CD4-positive, alpha-beta T cell treated with Interleukin-2 at 100 ng/mL for 4 hours (primary cell): ENCODE measurements around the gene ARFGEF3.
"Not testable (repeated sequence)": the region's sequence is repeated elsewhere in the genome, so short reads cannot be mapped to it uniquely, and the experiment has no call there.

Experiments
- DNase-seq: peaks from one replicate; pipeline ENCODE4 v3.0.0-alpha.2; 2020; ENCODE audit warnings: low spot score

Gene ARFGEF3

DNA sequence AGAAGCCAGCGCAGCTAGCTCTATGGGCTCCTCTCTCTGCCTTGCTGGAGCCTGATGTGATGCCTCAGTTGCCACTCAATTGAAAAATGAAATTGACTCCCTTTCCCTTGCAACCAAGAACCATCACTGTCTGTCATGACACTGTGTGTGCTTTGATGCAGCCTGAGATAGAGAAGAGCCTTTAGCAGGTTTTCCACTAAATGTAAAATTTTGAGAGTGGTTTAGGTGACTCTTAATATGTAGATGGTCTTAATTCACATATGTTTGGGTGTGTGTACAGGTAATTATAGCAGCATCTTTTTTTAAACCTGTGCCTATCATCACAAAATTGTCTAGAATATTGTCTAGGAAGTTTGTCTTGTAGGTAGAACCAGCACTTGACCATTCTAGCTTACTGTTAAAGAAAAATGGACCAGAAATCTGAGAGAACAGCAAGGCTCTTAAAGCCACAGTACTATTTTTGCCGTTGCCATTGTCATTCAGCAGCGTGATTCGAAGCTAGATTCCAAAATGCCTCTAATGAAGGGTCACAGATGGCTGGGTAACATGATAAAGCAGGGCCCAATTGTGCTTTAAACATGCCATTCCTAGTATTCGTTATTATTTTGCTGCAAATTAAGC is 1.3 kb downstream of the ARFGEF3 start:
- DNase-seq: no peak

DNA sequence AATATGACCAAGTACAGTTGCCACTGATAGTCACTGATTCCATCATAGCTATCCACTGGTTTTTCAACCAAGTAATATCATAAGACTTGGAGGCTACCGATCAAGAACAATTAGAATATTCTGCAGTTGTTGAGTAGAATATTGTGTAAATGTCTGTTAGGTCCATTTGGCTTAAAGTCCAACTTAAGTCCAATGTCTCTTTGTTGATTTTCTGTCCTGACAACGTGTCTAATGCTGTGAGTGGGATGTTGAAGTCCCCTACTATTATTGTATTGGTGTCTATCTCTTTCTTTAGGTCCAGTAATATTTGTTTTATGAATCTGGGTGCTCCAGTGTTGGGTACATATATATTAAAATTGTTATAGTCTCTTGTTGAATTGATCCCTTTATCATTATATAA is 13.9 kb downstream of the ARFGEF3 start:
- no peak for DNase-seq

DNA sequence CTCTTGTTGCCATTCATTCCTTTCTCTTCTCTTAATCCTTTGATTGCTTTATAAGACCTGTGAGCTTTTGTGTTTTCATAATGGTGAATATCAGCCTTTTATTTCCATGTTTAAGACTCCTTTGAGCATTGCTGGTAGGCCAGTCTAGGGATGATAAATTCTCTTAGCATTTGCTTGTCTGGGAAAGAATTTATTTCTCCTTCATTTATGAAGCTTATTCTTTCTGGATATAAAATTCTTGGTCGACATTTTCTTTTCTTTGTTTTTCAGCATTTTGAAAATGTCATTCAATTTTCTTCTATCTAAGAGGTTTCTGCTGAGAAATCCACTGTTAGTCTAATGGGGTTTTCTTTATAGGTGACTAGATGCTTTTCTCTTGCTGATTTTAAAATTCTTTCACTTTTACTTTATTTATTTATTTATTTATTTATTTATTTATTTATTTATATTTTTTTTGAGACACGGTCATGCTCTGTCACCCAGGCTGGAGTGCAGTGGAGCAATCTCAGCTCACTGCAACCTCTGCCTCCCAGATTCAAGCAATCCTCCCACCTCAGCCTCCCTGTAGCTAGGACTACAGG is 15.0 kb downstream of the ARFGEF3 start:
- no peak for DNase-seq

DNA sequence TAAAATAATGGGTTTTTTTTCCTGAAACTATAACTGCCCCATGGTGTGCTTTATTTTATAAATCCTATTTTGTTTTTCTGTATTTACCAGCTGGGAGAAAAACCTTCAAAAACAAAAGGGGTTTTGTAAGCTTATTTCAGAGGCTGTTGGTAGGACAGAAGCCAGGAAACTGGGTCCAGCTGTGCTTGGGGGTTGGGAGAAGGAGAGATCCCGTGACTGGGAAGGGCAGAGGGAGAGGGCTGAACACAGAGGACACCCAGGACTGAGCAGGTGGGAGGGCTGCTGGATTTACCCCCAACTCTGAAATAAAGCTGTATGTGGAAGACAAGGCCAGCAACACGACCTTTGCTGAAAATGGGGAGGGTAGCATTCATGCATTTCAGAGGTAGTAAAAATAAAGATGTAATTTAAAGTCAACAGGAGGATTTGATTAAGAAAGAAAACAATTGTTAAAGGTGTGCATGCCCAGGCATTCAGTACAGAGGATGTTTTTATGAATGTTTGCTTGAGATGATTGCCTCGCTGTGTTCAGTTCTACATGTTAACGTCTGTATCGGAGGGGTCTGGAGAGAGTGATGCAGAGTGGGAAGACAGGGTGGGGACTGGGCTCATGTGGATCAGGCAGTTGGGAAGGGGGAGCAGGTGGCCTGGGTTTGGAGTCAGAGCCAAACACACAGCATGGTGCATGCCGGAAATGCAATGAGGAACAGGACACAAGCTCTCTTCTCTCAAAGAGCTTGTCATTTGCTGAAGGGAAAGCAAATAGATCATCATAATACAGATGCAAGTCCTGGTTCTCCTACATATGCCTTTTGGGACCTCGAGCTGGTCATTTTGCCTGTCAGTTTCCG is 21.4 kb downstream of the ARFGEF3 start:
- DNase-seq: no peak

DNA sequence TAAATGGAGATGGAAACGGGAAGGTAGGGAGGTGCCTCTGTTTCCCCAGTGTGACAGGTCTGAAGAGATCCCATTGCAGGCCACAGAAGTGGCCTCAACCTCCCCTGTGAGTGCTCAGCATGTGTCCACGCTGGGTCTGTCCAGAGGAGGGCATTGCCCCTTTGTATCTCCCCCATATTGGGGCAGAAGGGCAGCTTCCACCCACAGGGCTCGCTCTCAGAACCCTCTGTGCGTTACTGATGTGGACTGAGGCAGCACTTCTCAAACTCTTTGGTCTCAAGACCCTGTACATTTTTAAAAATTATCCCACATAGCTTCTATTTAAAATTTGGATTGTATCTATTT is 22.0 kb downstream of the ARFGEF3 start:
- DNase-seq: no peak

DNA sequence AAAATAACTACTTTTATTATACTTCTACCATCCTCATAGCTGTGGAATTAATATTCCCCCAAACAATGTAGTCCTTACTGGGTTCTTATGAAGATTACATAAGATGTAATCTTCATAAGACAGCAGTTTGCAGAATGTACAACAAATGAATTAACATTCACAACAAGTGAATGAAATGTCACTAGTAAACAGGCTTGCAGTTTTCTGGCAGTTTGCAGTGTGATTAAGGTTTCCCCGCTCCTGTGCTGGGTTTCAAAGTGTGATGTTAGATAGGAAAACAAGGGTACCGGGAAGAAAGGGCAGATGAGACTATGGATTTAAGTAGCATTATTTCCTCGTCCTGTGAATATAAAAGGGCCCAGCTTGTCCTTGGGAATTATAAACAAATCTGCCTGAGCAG is 22.5 kb downstream of the ARFGEF3 start:
- no peak for DNase-seq

DNA sequence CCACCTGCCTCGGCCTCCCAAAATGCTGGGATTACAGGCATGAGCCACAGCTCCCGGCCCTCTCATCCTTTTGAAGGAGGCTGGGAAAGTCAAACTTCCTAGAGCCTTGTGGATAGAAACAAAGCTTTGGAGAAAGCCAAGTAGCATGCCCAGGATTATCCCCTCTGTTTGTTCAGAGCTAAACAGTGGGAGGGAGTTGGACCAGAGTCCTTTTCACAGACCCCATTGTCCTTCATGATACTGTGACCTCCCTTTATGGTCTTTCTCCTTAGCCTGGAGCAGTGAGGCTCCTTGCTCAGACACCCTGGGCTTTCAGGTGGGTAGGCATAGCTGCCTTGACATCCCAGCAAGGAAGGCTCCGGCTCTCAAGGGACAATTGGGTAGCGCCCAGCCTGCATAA is 25.4 kb downstream of the ARFGEF3 start:
- no peak for DNase-seq

DNA sequence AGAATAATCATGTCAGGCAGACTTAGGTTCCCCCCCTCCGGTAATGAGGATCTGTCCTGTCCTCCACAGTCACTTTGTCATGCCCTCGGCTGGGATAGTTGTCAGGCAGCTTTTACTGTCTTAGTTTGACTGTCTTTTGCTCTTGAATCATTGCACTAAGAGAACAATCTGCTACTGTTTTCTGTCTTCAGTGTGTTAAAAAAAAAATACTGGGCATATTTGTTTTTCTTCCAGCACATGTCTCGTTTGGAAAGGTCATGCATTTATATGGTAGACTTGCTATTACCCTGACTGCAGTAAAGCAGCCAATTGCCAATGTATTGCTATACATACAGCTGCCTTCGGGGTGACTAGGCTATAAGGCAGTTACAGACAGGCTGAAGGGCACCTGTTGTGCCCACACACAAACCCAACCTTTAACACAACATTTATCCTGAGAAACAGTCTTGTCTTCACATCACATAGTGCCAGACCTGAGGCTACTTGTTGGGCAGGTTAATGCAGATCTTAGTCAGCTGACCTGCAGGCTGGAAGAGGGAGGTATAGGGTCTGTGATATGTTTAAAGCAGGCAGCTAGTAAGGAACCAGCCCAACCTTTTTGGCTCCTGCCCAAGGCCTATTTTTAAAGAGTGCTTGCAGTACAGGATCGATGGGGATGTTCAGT is 26.7 kb downstream of the ARFGEF3 start:
- no peak for DNase-seq

DNA sequence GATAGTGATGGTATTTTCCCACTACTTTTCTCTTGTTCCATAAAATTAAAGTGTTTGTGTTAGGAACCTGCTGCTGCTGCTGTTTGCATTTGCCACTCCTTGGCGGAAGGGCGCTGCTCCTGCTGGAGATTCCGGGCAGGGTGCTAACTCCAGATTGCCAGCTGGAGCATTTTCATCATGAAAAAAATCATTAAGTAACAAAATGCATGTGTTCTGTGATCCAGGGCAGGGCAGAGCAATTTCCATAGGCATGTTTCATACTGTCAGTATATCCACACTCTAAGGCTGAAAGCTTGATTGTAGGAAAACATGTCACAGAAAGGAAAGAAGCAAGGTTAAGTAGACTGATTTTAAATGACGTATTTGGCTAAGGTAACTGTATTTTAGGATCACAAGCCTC is 32.5 kb downstream of the ARFGEF3 start:
- DNase-seq: no peak

DNA sequence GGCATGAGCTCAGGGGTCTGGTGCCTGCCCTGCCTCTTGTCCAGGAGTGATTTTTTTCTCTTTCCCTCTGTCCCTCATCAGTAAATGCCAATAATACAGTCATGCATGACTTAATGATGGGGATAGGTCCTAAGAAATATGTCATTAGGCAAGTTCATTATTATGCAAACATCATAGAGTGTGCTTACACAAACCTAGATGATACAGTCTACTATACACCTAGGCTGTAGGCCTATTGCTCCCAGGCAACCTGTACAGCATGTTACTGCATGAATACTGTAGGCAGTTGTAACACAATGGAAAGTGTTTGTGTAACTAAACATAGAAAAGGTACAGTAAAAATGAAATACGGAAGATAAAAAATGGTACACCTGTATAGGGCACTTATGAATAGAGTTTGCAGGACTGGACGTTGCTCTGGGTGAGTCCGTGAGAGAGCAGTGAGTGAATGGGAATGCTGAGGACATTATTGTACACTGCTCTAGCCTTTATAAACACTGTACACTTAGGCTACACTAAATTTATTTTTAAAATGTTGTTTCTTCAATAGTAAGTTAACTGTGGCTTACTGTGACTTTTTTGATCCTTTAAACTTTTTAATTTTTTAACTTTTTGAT is 34.5 kb downstream of the ARFGEF3 start:
- no peak for DNase-seq

DNA sequence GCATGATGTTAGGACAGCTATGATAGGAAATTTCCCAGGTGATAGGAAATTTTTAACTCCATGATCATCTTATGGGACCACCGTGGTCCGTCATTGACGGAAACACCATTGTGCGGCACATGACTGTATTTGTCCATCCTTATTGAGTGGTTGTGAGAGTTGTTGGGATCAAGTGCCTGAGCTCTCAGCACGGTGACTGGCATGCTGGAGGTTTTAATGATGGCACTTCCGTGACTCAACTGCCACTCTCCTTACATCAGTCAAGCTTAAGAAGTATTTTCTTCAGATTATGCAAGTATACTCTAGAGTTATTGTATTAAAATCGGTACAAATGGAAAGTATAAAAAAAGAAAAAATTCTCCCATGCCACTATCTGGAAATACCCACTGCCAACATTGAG is 35.8 kb downstream of the ARFGEF3 start:
- DNase-seq: no peak

DNA sequence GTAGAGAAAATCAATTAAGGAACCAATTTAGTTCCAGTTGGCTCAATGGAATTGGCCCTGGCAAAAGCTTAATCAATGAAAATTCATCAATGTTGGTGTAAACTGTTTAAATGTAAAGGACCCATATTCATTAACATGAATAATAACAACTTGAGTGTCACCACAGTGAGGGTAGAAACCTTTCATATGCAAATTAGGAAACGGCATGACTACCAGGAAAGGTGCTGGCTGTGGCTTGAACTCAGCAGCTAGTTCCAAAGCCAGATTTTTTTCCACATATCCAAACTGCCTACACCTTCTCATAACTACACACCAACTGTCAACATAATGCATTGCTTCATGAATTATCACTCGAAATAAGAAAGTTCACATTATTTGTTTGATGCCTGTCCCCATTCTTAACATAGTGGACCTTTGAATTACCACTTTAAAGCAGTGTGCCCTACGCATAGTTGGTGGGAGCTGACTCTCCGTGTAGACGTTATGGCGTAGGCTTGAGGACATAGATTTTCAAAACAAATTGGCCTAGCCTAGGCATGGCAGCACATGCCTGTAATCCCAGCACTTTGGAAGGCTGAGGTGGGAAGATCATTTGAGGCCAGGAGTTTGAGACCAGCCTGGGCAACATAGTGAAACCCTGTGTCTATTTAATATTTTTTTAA is 36.8 kb downstream of the ARFGEF3 start:
- DNase-seq: no peak

DNA sequence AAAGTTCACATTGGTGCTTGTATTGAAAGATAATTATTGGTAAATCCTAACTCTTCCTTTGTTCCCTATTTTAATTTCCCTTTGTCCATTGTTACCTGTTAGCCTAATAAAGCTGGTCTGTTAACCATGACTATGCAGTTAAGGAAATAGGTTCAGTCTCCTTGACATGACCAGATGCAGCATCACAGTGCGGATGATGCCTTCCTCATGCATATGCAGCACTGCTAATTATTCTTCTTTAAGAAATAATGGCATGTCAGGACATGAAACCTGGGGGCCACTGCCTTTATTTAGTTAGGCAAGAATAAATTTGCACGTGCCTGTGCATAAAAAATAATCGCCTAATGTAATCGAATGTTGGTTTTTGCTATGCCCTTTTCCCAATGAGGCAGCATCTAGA is 40.1 kb downstream of the ARFGEF3 start:
- DNase-seq: no peak

DNA sequence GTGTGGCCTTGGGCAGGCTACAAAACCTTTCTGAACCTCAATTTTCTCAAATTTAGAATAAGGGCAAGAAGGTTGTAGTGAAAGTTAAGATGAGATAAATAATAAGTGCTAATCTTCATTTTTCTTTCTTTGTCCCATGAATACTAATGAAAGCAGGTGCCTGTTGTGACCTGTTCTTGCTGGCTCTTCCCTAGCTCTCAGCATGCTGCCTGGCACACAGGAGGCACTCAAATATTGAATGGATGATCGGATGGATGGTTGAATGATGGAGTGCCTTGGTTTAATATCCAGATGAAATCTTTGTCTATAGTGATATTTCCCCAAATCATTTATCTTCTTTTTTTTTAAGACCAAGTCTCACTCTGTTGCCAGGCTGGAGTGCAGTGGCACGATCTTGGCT is 41.6 kb downstream of the ARFGEF3 start:
- DNase-seq: no peak

DNA sequence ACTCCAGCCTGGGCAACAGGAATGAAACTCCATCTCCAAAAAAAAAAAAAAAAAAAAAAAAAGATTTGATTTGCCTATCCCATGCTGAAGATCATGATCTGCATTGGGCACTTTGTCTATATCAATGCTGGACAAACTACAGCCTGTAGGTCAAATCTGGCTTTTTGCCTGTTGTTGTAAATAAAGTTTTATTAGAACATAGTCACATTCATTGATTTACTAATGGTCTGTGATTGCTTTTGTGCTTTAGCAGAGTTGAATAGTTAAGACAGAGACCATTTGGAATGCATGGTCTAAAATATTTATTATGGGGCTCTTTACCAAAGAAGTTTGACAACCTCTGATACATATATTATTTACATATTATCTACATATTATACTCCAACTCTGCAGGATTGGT is 42.6 kb downstream of the ARFGEF3 start:
- no peak for DNase-seq

DNA sequence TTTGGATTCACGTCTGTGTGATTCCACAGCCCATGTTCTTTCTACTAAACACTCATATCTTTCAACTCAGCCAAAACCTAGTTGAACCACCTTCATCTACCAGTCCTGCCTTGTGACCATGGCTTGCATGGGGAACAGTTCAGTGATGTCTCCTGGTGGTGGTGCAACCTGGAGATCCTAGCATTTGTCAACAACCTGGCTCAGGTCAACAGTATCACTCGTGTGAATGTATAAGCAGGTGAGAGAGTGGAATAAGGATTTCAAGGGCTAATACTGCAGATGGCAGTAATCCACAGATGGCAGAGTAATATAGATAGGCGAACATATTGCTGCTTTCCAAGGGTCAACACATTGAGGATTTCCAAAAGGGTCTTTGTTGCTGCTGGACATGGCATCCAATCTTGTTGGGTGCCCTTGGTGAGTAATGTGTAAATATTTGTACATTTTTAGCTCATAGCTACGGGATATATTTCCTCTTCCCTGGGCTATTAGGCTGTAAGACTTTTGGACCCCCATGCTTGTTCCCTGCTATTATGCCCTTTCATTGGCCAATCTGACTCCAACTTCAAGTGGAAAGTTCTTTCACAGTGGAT is 43.1 kb downstream of the ARFGEF3 start:
- no peak for DNase-seq

DNA sequence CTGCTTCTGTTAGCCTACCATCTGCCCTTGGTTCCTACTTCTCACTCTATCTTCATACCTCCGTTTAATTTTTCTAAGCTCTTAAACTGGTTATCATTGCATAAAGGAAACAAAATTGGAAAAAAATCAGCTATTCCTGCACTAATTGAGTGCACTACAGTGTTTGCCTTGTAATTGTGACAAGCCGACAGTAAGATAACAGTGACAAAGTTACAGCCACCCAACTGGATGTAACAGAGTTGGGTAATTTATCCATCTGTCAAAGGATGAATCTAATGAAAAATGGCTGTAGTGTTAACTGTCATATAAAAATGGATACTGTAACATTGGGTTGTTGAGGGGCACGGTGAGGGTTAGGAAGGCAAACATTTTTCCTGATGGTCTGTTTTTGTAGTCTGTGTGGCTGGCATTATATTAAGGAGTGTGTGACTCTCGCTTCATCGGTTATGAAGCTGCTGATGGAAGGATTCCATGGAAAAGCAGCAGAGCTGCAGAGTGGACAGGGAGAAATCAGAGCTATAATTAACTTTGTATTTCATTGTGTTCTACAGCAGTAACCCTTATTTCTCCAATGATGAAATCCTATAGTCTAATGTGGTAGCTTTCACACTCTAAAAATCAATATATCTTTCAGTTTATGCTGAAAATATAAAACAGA is 43.8 kb downstream of the ARFGEF3 start:
- DNase-seq: no peak

DNA sequence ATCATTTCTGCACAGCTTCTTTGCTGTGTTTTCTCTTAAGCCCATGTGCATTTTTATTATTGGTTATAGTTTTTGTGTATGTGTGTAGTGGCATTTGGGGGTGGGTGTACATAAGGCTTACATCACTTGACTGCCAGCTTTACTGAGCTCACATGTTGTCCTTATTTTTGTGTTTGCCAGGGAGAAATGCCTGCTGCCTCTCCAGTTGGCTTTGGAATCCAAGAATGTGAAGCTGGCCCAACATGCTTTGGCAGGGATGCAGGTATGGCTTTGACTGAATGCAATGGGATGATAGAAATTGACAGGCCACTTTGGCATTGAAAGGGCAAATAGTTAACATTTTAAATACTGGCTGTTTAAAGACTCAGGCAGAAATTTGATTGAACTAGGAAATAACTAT is 45.1 kb downstream of the ARFGEF3 start:
- DNase-seq: no peak

DNA sequence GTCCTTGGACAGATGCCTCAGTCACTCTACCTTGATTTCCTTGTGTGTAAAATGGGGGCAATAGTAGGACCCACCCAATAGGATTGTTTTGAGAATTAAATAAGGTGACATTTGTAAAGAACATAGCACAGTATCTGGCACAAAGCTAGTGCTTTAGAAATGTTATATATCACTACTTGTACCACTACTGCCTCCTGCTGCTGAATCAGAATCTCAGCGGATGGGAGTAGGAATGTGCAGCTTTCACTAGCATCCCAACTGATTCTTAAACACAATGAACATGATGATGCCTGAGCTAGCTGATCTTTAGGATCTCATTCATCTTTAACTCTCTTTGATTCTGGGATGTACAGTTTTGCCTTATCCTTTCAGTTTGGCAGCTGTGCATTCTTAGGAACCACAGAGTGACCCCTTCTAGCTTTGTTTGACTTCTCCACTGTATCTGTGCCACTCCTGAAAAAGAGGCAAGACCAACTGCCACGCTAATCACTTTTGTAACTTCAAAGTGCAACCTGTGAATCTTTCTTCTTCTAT is 49.4 kb downstream of the ARFGEF3 start:
- DNase-seq: no peak

DNA sequence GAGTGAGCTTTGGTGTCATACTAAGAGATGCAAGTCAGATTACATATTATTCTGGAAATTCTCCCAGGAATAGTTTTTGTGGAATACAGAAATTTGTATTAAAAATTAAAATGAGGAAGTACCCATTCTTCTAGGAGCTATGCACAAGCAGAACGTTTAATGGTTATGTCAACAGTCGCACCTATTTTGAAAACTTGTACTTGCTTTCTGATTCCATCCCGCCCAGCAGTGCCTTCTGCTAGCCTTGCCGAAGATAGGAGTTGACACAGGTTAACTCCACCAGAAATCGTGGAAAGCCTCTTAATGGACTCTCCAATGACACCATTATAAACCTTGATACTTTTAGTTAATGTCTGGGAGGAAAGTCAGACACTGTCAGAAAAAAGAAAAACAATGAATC is 49.9 kb downstream of the ARFGEF3 start:
- no peak for DNase-seq

DNA sequence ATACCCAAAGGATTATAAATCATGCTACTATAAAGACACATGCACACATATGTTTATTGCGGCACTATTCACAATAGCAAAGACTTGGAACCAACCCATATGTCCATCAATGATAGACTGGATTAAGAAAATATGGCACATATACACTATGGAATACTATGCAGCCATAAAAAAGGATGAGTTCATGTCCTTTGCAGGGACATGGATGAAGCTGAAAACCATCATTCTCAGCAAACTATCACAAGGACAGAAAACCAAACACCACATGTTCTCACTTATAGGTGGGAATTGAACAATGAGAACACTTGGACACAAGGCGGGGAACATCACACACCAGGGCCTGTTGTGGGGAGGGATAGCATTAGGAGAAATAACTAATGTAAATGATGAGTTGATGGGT is 50.8 kb downstream of the ARFGEF3 start:
- DNase-seq: not testable (repeated sequence)
